SK-N-SH (cell line): Measurements from ENCODE around the gene TFAP2A.

Experiments
- CTCF ChIP-seq: fragments of 200-600 bp; sonication (generic); IDR thresholded peaks from 2 replicates; pipeline ENCODE4 v1.6.1; 2017; ENCODE audit warnings: antibody characterized with exemption, mild to moderate bottlenecking, moderate library complexity
- EP300 ChIP-seq, 2 experiments: IDR thresholded peaks; 2 replicates each; pipeline versions ENCODE4 v1.4.0 to v1.6.1; 2012; ENCODE audit warnings: borderline replicate concordance in 1 of 2, low read depth in 1 of 2, low read length in 1 of 2
- IRF3 ChIP-seq: fragments of 150-350 bp; IDR thresholded peaks from 2 replicates; pipeline ENCODE4 v1.6.1; 2016; ENCODE audit warnings: mild to moderate bottlenecking, low read depth, low read length
- MAX ChIP-seq: IDR thresholded peaks from 2 replicates; pipeline ENCODE4 v1.4.0; 2012; ENCODE audit warnings: low read depth
- RXRA ChIP-seq: IDR thresholded peaks from 2 replicates; pipeline ENCODE4 v1.4.0; 2012; ENCODE audit warnings: low read depth, mild to moderate bottlenecking, borderline replicate concordance

GRCh38 chr6:10409731-10410206, 5.1 kb downstream of the TFAP2A start:
- no peak for TF ChIP-seq RXRA
- no peak for TF ChIP-seq CTCF
- no peak for TF ChIP-seq MAX
- no peak for TF ChIP-seq EP300 (IDR thresholded peaks at IDR 0.05; ENCODE audit: borderline replicate concordance in 1 of 2, low read depth in 1 of 2, low read length in 1 of 2)
- TF ChIP-seq IRF3, result no peak
